Measurements from ENCODE around the gene NFIB.

NFIB gene

DNA sequence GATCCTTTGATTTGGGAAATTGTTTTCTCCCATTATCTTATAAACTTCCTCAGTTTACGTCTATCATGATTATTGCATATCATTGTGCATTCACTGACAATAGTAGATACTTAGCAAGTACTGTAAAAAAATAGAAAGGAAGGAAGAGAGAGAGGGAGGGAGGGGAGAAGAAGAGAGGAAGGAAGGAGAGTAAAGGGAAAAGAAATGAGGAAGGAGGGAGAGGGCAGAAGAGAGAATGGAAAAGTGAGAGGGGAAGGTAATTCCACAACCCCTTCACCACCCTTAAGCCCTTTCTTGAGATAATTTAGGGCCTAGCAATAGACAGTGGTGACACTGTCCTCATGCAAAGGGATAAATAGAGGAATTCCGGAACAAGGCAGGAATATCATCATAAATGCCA, 64.4 kb downstream of the NFIB start:
- no peak overlapping the region for H3K4me3 ChIP-seq (ENCODE audit: low read depth, low read length)

DNA sequence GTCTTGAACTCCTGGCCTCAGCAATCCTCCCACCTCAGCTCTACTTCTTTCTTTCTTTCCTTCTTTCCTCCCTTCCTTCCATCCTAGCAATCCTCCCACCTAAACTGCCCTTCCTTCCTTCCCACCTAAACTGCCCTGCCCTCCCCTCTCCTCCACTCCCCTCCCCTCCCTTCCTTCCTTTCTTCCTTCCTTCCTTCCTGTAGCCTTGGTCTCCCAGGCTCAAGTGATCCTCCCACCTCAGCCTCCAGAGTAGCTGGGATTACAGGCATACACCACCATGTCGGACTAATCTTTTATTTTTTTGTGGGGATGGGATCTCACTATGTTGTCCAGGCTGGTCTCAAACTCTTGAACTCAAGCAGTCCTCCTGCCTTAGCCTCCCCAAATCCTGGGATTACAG, 65.8 kb downstream of the NFIB start:
- H3K4me3 ChIP-seq (ENCODE audit: low read depth, low read length): no peak overlapping the region

DNA sequence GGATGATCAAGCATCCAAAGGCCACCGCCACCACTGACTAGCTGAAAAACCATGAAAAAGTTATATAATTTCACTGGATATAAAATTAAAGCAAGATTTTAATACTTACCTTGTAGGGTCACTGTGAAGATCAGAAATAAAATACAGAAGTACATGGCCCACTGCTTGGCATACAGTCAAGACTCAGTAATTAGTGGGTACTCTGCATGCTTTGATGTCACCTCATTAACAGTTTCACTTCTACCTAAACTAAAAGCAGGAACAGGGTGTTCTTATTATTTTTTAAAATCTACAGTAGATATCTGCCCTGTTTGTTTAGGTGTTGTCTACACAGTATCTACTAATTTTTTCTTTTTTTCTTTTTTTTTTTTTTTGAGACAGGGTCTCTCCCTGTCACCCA, 66.4 kb downstream of the NFIB start:
- no peak overlapping the region for H3K4me3 ChIP-seq (ENCODE audit: low read depth, low read length)

DNA sequence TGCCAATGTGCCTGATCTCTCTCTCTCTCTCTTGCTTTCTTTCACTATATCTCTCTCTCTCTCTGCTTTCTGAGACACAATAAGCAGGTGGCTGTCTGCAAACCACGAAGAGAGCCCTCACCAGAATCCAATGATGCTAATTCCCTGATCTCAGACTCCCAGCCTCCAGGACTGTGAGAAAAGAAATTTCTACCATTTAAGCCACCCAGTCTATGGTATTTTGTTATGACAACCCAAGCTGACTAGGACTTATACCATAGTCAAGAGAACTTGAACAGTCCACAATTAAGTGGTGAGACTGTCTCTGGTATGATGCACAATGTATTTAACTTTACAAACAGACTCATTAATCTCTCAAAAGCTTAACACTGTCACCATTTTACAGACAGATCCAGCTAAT, 67.0 kb downstream of the NFIB start:
- H3K4me3 ChIP-seq (ENCODE audit: low read depth, low read length): no peak overlapping the region

DNA sequence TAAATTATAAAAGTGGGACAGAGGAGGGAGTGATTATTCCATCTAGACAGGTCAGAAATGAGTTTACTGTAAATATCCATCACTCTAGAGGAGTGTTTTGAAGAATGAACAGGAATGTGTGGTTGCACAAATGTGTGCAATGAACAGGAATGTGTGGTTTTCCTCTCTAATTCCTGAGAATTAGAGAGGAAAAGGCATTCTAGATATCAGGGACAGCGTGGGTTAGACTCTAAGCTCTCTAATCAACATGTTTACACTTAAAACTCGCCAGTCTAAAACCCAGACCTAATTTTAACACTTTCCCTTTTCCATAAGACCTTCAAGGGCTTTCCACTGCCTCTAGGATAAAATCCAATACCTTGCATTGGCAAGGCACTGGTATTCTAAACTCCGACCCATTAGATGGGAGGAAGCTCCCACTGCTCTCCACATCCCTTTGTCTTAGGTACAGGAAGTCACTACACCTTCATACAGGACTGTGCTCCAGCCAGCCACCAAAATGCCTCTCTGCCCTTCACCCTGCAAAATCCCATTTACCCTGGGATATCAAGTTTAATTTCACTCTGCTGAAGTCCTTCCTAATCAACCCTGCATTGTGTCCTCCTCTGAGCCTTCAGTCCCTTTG, 67.9 kb downstream of the NFIB start:
- no peak overlapping the region for H3K4me3 ChIP-seq (ENCODE audit: low read depth, low read length)

DNA sequence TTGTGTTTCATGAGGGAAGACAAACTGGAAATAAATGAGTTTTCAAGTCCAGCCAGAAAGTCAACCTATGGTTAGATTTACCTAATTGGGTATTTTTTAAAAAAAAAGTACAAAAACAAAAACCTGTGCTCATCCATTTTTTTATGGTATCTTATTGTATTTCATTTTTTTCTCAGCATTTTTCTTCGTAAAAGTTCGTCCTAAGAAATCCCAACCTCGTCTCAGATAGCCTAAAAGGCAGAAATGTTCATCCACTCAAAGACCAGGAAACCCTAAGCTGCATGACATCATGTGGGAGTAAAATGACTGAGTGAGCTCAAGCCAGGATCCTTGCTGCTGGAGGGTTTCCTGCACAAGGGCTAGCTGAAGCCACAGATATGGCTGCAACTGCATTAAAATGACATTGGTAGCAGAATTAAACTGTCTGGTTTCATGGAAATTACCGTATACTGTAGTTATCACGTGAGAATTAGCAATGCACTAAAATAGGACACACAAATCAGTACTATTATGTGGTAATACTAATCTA, 70.4 kb downstream of the NFIB start:
- no peak overlapping the region for H3K4me3 ChIP-seq (ENCODE audit: low read depth, low read length)

DNA sequence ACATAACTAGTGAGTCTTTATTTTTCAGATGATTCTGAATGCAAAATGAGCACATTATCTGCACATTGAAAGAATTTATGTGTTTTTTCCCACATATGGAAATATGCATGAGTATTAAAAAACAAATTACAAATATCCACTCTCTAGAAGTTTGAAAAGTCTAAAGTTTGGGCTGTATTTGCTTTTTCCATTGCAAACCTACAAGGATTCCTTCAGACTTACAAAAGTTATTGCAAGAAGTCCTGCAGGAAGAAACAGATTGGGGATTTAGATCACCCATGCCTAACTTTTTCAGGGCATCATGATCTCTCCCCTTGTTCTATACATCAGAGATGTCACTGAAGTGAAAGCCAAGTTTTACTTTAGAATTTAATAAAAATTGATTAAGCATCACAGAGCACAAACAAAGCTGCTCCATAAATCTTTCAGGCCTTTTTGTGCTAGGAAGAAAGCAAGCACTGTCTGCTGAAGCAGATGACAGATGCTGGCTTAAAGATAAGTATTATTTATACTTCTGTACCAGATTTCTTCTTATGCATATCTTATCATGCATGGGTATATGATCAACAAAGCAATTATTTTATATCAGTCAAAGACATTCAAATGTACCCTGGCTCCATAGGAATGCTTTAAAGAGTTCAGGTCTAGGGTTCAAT, 71.7 kb downstream of the NFIB start:
- no peak overlapping the region for H3K4me3 ChIP-seq (ENCODE audit: low read depth, low read length)

DNA sequence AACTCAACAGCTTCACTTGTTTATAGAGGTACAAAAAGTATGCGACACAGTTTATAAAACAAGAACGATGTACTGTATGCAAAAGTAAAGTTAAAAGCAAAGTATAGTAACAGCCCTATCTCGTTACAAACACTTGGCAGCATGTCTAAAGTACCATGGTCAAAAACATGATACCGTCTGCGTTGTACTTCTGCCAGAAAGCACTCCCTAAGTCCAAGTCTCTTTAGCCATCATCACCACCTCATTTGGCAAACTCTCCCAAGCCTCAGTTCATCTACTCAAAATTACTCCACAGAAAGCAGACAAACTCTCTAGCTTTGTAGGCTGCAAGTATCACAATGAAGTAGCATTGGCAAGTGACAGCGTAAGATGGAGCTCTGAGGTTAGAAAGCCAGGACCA, 73.4 kb downstream of the NFIB start:
- no peak overlapping the region for H3K4me3 ChIP-seq (ENCODE audit: low read depth, low read length)

DNA sequence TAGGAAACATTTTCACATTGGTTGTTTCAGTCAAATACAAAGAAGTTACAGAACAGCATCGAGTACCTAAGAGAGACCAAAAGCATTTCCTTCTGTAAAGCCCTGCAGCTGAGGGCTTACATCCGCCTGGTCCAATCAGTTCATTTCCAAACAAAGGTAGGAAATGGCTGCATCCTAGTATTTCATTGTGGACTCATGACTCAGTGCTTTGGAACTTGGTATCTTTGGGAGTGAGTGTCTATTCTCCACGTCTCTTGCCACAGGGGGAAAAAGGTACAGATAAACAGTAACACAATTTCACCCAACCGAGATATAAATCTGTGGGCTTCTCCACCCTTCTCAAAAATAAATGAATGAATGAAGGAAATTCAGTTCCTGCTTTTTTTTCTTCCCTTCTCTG, 75.4 kb downstream of the NFIB start:
- H3K4me3 ChIP-seq (ENCODE audit: low read depth, low read length): no peak overlapping the region

DNA sequence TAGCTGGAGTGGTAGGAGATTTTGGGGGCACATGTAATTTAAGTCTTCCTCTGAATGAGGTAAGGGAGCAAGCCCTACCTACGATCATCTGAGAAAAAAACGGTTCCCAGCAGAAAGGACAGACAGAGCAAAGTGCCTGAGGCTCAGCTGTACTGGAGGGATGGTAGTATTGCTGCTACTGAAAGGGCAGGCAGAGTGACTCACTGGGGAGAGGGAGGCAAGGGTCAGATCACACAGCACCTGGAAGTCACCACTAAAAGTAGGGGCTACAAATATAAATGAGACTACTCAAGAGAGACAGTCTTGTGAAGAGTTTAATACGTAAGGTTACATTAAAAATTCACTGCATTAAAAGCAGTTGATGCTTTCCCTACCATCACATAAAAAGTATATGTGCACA, 75.9 kb downstream of the NFIB start:
- H3K4me3 ChIP-seq (ENCODE audit: low read depth, low read length): no peak overlapping the region

DNA sequence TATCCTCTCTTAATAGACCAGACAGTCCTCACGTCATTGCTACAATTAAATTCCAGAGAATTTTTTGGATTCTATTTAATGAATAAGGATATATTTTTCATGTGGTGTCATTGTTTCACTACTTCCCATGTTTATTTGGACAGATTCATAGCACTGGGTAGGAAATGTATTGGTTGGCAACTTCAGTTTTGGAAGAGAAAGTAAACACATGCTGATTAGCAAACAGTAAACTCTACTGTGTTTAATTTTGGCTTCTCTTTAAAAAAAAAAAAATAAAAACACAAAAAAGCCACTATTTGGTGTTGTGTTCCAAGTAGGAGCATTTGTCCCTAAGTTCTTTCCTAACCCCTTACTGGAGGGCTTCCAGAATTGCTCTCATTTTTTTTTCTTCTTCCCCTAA, 77.3 kb downstream of the NFIB start:
- no peak overlapping the region for H3K4me3 ChIP-seq (ENCODE audit: low read depth, low read length)

DNA sequence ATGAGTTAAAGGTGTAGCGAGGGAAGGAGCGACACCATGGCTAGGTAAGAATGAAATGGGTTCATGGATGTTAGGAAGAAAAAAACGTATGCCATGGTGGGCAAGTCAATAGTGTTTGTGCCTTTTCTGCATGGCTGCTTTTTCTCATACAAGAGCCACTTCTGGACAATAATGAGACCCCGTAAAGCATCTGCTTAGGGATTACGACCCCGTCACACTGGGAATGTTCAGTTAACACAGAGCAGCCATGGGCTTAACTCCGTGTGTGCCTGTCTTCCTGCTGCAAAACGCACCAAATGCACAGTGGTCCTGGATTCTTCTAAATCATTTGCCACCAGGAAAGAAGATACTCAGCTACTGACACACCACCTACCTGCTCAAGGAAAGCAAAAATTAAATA, 81.8 kb downstream of the NFIB start:
- H3K4me3 ChIP-seq (ENCODE audit: low read depth, low read length): no peak overlapping the region

DNA sequence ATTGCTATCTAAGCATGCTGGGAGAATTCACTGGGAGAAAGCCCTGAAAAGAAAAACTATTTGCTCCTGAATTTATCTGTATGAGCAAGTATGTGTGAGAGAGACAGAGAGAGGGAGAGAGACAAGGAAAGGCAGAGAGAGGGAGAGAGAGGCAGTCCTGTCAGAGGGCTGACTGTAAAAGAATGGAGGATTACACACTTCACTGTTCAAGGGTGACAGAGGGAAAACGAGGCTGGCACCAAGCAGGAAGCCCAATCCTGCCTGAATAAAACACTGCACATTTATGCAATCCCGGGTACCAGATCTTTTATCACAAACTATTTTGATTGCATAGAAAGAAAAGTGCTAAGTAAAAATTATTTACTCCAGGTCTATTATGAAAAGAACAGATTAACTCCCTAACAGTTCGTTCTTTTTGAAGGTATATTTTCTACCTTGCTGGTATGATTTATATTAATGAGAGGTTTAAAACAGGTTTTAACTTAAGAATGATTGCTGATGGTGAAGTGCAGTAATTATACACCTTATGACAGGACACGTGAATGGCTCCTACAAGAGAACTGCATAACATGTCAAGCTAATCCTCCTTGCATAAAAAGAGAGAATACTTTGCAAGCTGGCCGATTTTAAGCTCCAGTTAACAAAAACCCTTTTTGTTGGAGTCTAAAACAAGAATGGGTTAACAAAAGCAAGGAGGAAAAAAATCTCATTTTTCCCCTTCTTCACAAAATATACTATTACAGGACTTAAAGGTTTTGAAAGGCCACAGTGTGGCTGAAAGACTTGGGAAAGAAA, 82.5 kb downstream of the NFIB start:
- no peak overlapping the region for H3K4me3 ChIP-seq (ENCODE audit: low read depth, low read length)

DNA sequence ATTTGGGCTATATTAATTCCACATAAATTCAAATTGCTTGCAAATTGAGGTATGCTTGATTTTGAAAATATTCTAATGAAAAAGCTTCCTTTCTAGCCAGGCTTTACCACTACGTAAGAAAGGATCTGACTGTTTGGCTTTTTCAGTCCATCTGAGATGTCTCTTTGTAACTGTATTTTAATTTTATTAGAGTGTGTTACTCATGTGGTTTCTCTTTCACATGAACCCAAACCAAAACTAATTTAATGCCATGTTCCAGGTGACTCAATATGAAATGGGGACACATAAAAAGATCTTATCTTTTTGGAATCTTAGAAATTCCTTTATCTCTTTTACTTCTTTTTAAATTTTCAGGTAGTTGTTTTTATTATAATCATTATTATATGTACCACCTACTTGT, 85.3 kb downstream of the NFIB start:
- no peak overlapping the region for H3K4me3 ChIP-seq (ENCODE audit: low read depth, low read length)

DNA sequence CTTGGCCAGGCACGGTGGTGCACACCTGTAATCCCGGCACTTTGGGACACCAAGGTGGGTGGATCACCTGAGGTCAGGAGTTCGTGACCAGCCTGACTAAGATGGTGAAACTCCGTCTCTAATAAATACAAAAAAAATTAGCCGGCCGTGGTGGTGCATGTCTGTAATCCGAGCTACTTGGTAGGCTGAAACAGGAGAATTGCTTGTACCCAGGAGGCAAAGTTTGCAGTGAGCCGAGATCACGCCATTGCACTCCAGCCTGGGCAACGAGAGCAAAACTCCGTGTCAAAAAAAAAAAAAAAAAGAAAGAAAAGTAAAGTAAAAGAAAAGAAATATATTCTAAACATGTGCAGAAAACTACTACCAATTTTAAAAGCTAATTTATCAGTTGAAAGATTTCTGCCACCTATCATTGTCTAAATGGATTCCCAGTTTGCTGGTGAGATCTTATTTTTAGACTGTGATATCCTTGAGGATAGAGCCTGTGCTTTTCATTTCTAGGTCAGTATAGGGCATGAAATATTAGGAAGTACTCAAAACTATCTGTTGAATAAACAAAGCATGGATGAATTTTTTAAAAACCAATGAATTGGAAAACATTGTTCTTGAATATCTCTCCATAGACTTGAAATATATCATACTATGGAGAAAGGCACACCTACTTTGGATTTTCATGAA, 86.9 kb downstream of the NFIB start:
- no peak overlapping the region for H3K4me3 ChIP-seq (ENCODE audit: low read depth, low read length)

DNA sequence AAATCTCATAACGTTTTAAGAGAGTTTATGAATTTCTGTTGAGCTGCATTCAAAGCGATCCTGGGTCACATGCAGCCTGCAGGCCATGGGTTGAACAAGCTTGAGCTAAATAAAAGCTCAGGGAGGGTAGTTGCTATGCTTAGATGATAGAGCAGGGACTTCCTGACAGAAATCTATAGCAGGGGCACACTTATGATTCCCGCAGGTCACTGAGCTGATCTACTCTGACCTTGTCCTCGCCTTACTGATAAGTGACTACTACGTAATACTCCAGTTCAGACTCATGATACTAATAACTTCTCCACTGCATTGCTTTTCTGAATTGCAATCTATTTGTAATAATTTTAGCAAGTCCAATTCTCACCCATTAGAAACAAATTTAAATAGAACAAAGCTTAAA, 90.9 kb downstream of the NFIB start:
- H3K4me3 ChIP-seq (ENCODE audit: low read depth, low read length): no peak overlapping the region

DNA sequence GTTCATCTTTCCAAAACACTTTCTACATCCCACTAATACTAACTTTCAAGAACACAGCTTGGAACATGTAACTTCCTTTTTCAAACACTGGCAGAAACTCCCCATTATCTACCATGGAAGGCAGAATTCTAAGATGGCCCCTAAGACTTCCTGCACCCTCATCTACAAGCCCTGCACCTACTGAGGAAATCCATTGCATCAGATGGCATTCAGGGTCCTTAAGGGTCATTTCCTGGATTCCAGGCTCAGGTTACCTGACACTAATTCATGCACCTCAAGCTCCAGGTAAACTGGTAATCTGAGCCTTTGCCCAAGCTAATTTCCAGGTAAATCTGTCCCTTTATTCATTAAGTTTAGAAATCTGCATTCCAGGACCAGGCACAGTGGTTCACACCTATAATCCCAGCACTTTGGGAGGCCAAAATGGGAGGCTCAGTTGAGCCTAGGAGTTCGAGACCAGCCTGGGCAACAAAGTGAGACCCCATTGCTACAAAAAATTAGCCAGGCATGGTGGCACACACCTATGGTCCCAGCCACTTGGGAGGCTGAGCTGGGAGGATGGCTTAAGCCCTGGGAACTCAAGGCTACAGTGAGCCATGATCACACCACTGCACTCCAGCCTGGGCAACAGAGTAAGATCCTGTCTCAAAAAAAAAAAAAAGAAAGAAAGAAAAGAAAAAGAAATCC, 91.6 kb downstream of the NFIB start:
- H3K4me3 ChIP-seq (ENCODE audit: low read depth, low read length): no peak overlapping the region

DNA sequence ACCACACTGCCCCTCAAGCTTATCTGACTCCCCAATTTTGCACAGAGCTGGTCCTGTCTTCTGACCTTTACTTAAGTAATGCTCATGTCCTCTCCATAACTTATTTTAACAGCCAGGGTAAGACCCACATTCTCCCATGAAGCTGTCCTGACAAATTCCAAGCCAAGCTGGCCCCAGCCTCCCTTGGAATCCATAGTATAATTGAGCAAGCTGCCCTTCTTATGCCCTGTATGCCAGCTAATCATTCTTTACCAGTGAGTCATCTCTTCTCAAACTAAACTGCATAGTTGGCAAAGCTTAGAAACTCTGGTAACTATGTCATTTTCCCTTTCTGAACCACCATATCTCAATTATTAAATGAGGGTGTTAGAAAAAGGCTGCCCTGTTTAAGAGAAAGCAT, 92.4 kb downstream of the NFIB start:
- no peak overlapping the region for H3K4me3 ChIP-seq (ENCODE audit: low read depth, low read length)

DNA sequence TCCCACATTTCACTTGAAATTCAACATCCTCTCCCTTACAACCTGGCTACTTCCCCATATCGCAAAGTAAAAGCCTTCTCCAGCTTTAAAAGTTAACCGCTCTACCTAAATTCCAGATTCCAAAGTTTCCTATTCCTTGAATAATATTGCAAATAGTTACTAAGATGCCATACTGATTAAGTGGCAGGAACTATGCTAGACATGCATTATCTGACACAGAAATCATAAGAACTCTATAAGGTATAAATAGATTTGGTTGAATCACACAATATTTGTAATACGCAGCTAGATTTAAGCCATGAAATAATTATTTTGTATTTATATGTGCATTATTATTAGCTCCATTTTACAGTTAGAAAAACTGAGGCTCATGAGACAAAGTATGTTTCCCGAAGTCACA, 92.8 kb downstream of the NFIB start:
- H3K4me3 ChIP-seq (ENCODE audit: low read depth, low read length): no peak overlapping the region

DNA sequence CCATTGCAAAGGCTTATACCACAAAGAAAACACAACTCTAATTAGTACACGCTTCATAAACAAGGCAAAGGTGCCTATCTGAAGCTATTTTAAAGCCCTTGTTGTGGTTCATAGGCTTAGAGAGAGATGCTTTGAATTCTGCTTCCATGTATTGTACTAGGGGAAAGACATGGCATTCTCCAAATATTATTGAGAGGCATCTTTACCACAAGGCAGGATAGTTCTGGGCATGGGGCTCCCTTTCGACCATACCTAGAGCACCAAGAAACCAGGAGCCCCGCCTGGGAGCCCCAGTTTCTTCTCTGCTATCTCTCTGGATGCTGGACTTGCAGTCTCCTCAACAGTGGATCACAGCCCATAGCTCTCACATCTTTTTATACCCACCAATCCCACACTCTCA, 93.7 kb downstream of the NFIB start:
- no peak overlapping the region for H3K4me3 ChIP-seq (ENCODE audit: low read depth, low read length)

DNA sequence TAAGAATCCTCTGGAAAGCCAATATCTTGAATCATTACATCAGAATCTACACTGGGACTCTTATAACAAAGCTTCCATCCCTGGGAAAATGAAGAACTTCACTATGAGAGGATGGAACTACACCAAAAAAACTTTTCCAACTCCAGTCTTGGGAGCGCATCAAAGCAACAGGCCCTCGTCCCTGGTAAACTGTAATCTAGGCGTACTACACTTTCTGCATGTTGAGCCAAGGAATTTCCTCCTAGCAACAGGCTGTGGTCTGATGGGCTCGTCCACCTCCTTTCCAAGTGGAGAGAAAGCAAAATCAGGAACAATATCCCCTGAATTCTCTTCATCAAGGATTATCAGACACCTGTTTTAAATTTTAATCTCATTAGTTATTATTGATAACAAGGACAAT, 94.1 kb downstream of the NFIB start:
- no peak overlapping the region for H3K4me3 ChIP-seq (ENCODE audit: low read depth, low read length)
